Neuron (in vitro differentiated cells): ENCODE measurements around the gene USP37.

Source experiments
- H2AFZ ChIP-seq: one replicate; pipeline ENCODE4 v1.6.1; 2013; ENCODE audit warnings: low read depth, mild to moderate bottlenecking, inconsistent platforms, low read length, moderate library complexity
- H3K27me3 ChIP-seq: one replicate; pipeline ENCODE4 v1.6.1; 2013; ENCODE audit warnings: low read length; ENCODE audit not compliant: insufficient read depth
- H3K36me3 ChIP-seq: one replicate; pipeline ENCODE4 v1.6.1; 2013; ENCODE audit warnings: low read length; ENCODE audit not compliant: insufficient read depth
- H3K4me1 ChIP-seq: one replicate; pipeline ENCODE4 v1.6.1; 2013; ENCODE audit warnings: low read length; ENCODE audit not compliant: insufficient read depth
- H3K4me3 ChIP-seq: 2 replicates; pipeline ENCODE4 v1.5.1; 2013; ENCODE audit warnings: mild to moderate bottlenecking, low read length, moderate library complexity
- H3K9me3 ChIP-seq: one replicate; pipeline ENCODE4 v1.6.1; 2013; ENCODE audit warnings: low read length

Gene USP37

DNA sequence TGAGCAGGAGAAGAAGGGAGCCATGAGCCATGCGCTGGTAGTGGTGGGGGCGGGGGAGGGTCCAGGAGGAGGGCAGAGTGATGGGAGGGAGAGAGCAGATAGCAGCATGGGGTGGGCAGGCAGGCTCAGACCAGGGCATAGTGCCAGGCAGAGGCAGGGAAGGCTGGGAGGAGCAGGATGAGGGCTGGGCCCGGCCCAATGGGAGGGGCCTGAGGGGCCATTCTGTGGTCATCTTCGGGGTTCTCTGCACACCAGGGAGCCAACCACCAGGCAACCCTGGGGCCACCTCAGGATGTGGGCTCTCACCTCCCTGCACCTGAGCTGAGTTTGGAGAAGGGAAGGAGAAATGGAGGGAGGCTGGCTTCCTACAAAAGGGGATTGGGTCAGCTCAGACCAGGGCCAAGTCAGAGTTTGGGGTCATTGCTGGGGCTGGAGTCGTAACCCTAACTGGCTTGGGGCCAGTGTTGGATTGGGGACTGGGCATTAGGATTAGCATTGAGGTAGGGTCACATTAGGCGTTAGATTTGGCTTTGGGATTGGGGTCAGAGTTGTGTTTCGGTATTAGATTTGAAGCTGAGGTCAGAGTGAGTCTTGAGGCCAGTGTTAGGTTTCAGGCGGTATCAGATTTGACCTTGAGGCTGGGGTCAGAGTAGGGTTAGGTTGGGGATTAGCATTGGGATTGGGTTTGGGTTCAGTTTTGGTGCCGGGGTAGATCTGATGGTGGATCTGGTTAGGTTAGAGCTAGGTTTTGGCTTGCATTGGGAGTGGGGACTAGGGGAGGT is 138.0 kb downstream of the USP37 start:
- H3K9me3 ChIP-seq: no peaks in the 10 kb centered on the region
- no peak overlapping the region for H2AFZ ChIP-seq
- no peak overlapping the region for H3K4me3 ChIP-seq

DNA sequence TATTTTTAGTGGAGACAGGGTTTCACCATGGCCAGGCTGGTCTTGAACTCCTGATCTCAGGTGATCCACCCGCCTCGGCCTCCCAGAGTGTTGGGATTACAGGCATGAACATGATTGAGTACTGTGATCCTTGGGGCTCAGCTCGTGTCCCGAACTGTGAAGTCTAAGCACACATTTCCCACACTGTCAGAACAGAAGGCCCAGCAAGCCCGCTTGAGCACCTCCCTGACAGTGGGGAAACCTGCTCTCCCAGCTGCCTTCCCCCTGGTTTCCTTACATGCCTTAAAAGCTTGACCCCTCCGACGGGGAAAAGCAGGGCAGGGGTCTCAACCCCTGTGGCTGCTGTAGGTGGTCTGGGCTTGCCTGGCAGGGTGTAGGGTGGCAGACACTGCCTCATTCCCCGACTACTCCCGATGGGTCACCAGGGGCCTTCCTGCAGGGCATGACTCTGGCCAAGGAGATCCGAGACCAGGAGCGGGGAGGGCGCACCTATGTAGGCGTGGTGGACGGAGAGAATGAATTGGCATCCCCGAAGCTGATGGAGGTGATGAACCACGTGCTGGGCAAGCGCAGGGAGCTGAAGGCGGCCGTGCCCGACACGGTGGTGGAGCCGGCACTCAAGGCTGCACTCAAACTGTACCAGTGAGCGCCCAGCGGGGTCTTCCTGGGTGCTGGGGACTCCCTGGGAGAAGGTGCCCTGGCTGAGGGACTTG is 139.1 kb downstream of the USP37 start:
- Histone ChIP-seq H3K27me3 (no peaks in the 10 kb centered on the region), H3K9me3 (no peaks in the 10 kb centered on the region), H2AFZ (no peak overlapping the region), H3K4me3 (no peak overlapping the region), H3K36me3 (no peaks in the 10 kb centered on the region), H3K4me1 (no peaks in the 10 kb centered on the region)

More for the DNA sequence above, 138.0 kb downstream of the USP37 start:
- H3K27me3 ChIP-seq: no peaks in the 10 kb centered on the region
- peaks cover 5% of the 10 kb centered on the region for H3K4me1 ChIP-seq
- no peaks in the 10 kb centered on the region for H3K36me3 ChIP-seq

- H3K4me3 ChIP-seq: no peak overlapping the region
- no peaks in the 10 kb centered on the region for H3K36me3 ChIP-seq
Measured at GRCh38 chr2:218427741-218428140, 140.4 kb downstream of the USP37 start.

DNA sequence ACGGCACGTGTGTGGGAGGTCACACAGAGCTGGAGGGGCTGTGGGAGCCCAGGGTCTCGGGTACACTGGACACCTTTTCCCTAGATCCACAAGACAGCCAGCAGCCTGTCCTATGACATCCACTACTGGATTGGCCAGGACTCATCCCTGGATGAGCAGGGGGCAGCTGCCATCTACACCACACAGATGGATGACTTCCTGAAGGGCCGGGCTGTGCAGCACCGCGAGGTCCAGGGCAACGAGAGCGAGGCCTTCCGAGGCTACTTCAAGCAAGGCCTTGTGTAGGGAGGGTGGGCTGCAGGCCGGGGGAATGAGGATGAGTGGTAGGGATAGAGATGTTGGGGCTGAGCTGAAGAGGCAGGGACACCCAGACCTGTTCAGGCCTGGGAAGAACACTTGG is 142.6 kb downstream of the USP37 start:
- Histone ChIP-seq H3K27me3 (no peaks in the 10 kb centered on the region), H3K4me1 (peaks cover 4% of the 10 kb centered on the region), H3K9me3 (no peaks in the 10 kb centered on the region), H3K4me3 (no peak overlapping the region), H2AFZ (no peak overlapping the region), H3K36me3 (no peaks in the 10 kb centered on the region)

More at GRCh38 chr2:218427741-218428140, 140.4 kb downstream of the USP37 start:
- H3K27me3 ChIP-seq: no peaks in the 10 kb centered on the region
- no peaks in the 10 kb centered on the region for H3K9me3 ChIP-seq
- H2AFZ ChIP-seq: no peak overlapping the region
- H3K4me1 ChIP-seq: peaks cover 4% of the 10 kb centered on the region

GRCh38 chr2:218423584-218423983 is 144.6 kb downstream of the USP37 start:
- Histone ChIP-seq H3K9me3 (no peaks in the 10 kb centered on the region), H3K4me1 (peaks cover 4% of the 10 kb centered on the region), H3K36me3 (no peaks in the 10 kb centered on the region), H2AFZ (no peak overlapping the region), H3K4me3 (no peak overlapping the region), H3K27me3 (no peaks in the 10 kb centered on the region)

DNA sequence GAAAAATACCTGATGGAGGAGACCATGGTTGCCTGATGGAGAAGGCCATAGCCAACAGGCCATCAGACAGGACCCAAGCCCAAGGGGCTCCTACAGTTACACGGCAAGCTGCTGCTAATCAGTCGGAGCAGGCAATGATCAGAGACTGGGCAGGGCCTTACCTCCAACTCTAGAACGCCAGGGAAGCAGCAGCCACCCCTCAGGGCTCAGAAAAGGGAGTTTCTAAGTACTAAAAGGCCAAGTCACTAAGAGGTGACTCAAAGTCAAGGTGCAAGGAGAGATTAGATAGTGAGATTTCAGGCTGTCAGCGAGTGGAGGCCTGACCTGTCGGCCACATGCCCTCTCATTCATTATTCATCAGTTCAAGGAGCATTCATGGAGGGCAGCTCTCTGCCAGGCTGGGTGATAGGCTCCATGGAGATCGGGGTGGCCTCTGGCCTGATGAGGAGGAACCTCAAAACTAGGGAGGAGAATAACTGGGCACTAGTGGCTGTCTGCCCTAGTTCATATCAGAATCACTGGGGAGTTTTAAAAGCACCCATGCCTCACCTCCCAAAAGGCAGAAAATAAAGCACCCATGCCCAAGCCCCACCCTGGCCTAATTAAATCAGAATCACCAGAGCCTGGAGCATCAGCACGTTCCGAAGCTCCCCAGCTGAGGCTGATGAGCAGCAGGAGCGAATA is 145.6 kb downstream of the USP37 start:
- no peak overlapping the region for H2AFZ ChIP-seq
- H3K4me1 ChIP-seq: peaks cover 4% of the 10 kb centered on the region
- H3K9me3 ChIP-seq: no peaks in the 10 kb centered on the region
- H3K27me3 ChIP-seq: no peaks in the 10 kb centered on the region
- H3K4me3 ChIP-seq: no peak overlapping the region
- no peaks in the 10 kb centered on the region for H3K36me3 ChIP-seq

DNA sequence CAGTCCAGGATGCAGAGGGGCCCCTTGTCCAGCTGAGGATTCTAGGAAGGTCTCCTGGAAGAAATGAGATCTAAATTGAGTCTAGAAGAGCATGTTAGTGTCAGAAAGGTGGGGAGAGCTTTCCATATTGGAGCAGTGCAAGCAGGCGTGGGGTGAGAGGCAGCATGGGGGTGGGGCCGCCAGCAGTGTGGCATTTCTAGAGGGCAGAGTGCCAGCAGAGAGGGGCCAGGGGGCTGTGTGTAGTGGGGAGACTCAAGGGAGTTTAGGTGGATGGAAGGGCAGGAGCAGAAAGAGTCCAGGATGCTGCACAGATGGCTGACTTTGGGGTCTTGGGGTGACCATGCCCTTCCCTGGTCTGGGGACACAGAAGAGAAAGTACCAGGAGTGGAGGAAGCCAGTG is 147.1 kb downstream of the USP37 start:
- H3K36me3 ChIP-seq: no peaks in the 10 kb centered on the region
- no peak overlapping the region for H3K4me3 ChIP-seq
- no peak overlapping the region for H2AFZ ChIP-seq
- peaks cover 4% of the 10 kb centered on the region for H3K4me1 ChIP-seq
- no peaks in the 10 kb centered on the region for H3K9me3 ChIP-seq
- H3K27me3 ChIP-seq: no peaks in the 10 kb centered on the region

DNA sequence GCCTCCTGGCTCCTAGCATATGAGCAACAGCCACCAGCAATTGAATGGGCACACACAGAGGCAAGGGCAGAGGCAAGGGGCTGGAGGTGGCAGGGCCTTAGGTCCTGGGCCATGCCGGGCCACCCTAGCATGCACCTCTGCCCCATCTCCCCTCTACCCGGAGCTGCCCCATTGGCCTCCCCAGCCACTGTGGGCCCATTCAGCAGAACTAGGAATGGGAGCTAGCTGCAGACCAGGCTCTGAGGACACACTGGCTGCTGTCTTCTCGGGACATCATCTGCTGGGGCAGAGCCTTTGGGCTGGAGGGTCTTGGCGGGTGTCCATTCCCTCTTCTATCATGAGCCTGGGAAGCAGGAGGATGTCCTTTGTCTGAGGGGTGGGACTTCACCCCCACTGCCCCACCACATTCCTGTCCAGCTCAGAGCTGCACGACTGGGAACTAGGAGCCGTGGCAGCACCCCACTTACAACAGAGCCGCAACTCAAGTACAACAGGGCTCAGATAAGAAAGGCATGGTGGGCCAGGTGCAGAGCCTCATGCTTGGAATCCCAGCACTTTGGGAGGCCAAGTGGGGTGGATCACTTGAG is 148.4 kb downstream of the USP37 start:
- H2AFZ ChIP-seq: no peak overlapping the region
- H3K36me3 ChIP-seq: no peaks in the 10 kb centered on the region
- H3K4me1 ChIP-seq: peaks cover 4% of the 10 kb centered on the region
- no peaks in the 10 kb centered on the region for H3K9me3 ChIP-seq
- H3K4me3 ChIP-seq: no peak overlapping the region
- no peaks in the 10 kb centered on the region for H3K27me3 ChIP-seq

GRCh38 chr2:218418717-218419458 is 149.3 kb downstream of the USP37 start, which contains the start of gene VIL1:
TSS of gene VIL1 (plus strand) at chr2:218419123. CDS start at chr2:218423779, 4,656 bp downstream.
- Histone ChIP-seq H3K36me3 (no peaks in the 10 kb centered on the region), H2AFZ (no peak within 1 kb of the TSS), H3K9me3 (no peaks in the 10 kb centered on the region), H3K4me1 (peaks cover 4% of the 10 kb centered on the region), H3K4me3 (no peak within 1 kb of the TSS), H3K27me3 (no peaks in the 10 kb centered on the region)

- no peak overlapping the region for H3K4me3 ChIP-seq
- H3K36me3 ChIP-seq: no peaks in the 10 kb centered on the region
- no peaks in the 10 kb centered on the region for H3K27me3 ChIP-seq
- H3K9me3 ChIP-seq: no peaks in the 10 kb centered on the region
- peaks cover under 1% of the 10 kb centered on the region for H3K4me1 ChIP-seq
- no peak overlapping the region for H2AFZ ChIP-seq
Measured at GRCh38 chr2:218418321-218418716, 149.8 kb downstream of the USP37 start.

DNA sequence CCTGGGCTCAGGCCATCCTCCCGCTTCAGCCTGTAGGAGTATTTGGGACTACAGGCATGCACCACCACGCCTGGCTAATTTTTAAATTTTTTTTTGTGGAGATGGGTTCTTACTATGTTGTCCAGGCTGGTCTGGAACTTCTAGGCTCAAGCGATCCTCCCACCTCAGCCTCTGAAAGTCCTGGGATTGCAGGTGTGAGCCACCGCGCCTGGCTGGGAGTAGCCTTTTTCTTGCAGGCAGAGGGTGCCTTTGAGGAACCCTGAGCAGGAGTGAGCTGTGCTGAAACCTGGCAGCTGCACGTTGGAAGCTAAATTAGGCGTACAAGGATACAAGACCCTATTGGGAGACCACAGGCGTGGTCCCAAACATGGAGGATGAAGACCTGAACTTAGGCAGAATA is 160.4 kb downstream of the USP37 start:
- Histone ChIP-seq H3K4me1 (peaks cover 14% of the 10 kb centered on the region), H3K9me3 (no peaks in the 10 kb centered on the region), H3K27me3 (no peaks in the 10 kb centered on the region), H3K4me3 (no peak overlapping the region), H2AFZ (no peak overlapping the region), H3K36me3 (peaks cover 14% of the 10 kb centered on the region)

DNA sequence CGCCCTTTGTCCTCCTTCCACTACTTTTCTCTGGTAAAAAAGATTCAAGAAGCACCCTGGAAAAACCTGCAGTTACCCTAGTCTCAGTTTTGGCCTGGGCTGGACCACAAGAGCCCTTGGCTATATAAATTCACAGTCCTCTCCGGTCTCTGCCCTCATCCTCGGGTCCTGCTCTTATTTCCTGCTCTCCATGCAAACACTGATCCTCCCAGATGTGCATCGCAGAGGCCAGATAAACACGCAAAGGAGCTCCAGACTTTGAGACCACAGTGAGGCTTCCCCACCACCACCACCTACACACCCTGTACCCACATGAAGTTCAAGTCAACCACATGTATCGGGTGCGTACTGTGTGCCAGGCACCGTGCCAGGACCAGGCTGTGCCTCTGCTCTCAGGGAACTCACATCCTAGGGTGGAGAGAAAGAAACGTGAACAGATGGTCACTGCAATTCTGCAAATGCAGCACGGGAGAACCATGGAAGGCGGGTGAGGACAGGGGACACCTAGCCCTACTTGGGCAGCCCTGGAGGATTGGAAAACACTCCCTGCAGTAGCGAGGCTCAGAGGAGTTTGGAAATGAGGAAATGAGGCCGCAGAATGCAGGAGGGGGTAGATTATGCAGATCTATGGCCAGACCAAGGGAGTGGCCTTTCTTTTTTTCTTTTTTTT is 161.1 kb downstream of the USP37 start:
- H3K4me1 ChIP-seq: peaks cover 14% of the 10 kb centered on the region

More for the DNA sequence above, 161.1 kb downstream of the USP37 start:
- Histone ChIP-seq H3K27me3 (no peaks in the 10 kb centered on the region), H3K36me3 (peaks cover 20% of the 10 kb centered on the region), H3K4me3 (peak overlapping the region; percentile 59), H3K9me3 (no peaks in the 10 kb centered on the region), H2AFZ (peak overlapping the region; percentile 82)
